WTC11 (cell line): ENCODE results near the gene CIC. TPM values are rescaled to one million over a fixed set of nuclear protein-coding genes. Genes with fewer than 3 reads are reported as not detected.

Experiments
- ATAC-seq: fragments of 200-7000 bp; cut with Tn5 transposase; 2 replicates; pipeline ENCODE4 v1.10.0; 2021; ENCODE audit warnings: mild to moderate bottlenecking, moderate library complexity
- CTCF ChIA-PET: fragments of 300-600 bp; sonication (Branson Sonifier 250); formaldehyde crosslinking; loops from one replicate; lab custom pipeline; 2021; ENCODE audit warnings: antibody characterized with exemption; lab: Charles Lee
- POLR2A ChIA-PET: fragments of 350-600 bp; sonication (Branson Sonifier 250); formaldehyde crosslinking; loops from one replicate; lab custom pipeline; 2021; ENCODE audit warnings: antibody characterized with exemption; lab: Charles Lee
- DNase-seq: peaks from one replicate; pipeline ENCODE4 v3.0.0; 2021; ENCODE audit warnings: low spot score
- H3K27ac Mint-ChIP-seq: 2 replicates; pipeline ENCODE4 v1.8.0; 2021; ENCODE audit warnings: mixed read lengths
- H3K27me3 Mint-ChIP-seq: 2 replicates; pipeline ENCODE4 v1.8.0; 2021; ENCODE audit warnings: low read depth, mild to moderate bottlenecking, moderate library complexity, mixed read lengths
- H3K36me3 Mint-ChIP-seq: 2 replicates; pipeline ENCODE4 v1.8.0; 2021; ENCODE audit warnings: mixed read lengths
- H3K4me1 Mint-ChIP-seq: 2 replicates; pipeline ENCODE4 v1.8.0; 2022; ENCODE audit warnings: mixed read lengths
- H3K4me3 Mint-ChIP-seq: 2 replicates; pipeline ENCODE4 v1.8.0; 2021; ENCODE audit warnings: mild to moderate bottlenecking, moderate library complexity, mixed read lengths
- H3K9me3 Mint-ChIP-seq: 2 replicates; pipeline ENCODE4 v1.8.0; 2021; ENCODE audit warnings: mixed read lengths
- GRHL2 ChIP-seq: fragments of 250-450 bp; sonication (Bioruptor Pico); IDR thresholded peaks from 2 replicates; pipeline ENCODE4 v1.8.0; 2022; ENCODE audit warnings: mild to moderate bottlenecking, moderate library complexity; ENCODE audit not compliant: insufficient replicate concordance, severe bottlenecking
- SP1 ChIP-seq: sonication (generic); formaldehyde crosslinking; conservative IDR thresholded peaks from 2 replicates; pipeline ENCODE4 v1.8.1; 2022; ENCODE audit warnings: missing genetic modification reagents
- ZNF232 ChIP-seq: sonication (generic); formaldehyde crosslinking; IDR thresholded peaks from 2 replicates; pipeline ENCODE4 v1.8.0; 2022; ENCODE audit warnings: mild to moderate bottlenecking, missing genetic modification reagents
- ZNF317 ChIP-seq: sonication (generic); formaldehyde crosslinking; IDR thresholded peaks from 2 replicates; pipeline ENCODE4 v1.8.1; 2023; ENCODE audit warnings: low read depth, mild to moderate bottlenecking, moderate library complexity, missing genetic modification reagents, borderline replicate concordance
- total RNA-seq: library from RNA; stranded (reverse); gene quantifications from 3 replicates; pipeline ENCODE4 v1.2.3, GENCODE V29; 2021
- TF ChIP-seq, protein P1 (sequence below): fragments of 250-450 bp; sonication (Bioruptor Pico); IDR thresholded peaks from 2 replicates; pipeline ENCODE4 v1.9.0; 2021; ENCODE audit warnings: moderate library complexity, mild to moderate bottlenecking, inconsistent platforms, borderline replicate concordance
- TF ChIP-seq, protein P2 (sequence below): sonication (generic); formaldehyde crosslinking; IDR thresholded peaks from 2 replicates; pipeline ENCODE4 v1.8.0; 2022; ENCODE audit warnings: mild to moderate bottlenecking, missing genetic modification reagents
- TF ChIP-seq, protein P3 (sequence below): sonication (generic); formaldehyde crosslinking; IDR thresholded peaks from 2 replicates; pipeline ENCODE4 v1.8.1; 2022; ENCODE audit warnings: mild to moderate bottlenecking, moderate library complexity, missing genetic modification reagents
- TF ChIP-seq, protein P4 (sequence below): fragments of 250-450 bp; sonication (Bioruptor Pico); IDR thresholded peaks from 2 replicates; pipeline ENCODE4 v1.9.0; 2021; ENCODE audit warnings: mild to moderate bottlenecking
- TF ChIP-seq, protein P5 (sequence below): fragments of 250-450 bp; sonication (Bioruptor Pico); IDR thresholded peaks from 2 replicates; pipeline ENCODE4 v1.9.0; 2021; ENCODE audit warnings: mild to moderate bottlenecking, borderline replicate concordance

Gene CIC
- total RNA-seq, 1 experiment from 2014 or later: 55.8 TPM

DNA sequence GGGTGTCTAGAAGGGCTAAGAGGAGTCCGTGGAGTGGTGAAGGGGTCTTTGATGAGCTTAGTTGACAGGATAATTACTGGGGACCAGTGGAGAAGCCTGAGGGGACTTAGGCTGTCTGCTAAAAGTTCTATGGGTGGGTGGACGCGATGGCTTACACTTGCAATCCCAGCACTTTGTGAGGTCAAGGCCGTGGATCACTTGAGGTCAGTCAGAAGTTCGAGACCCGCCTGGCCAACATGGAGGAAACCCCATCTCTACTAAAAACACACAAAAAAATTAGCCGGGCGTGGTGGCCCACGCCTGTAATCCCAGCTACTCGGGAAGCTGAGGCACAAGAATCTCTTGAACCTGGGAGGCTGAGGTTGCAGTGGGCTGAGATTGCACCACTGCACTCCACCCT, 23.8 kb upstream of the CIC start (continued):
- TF ChIP-seq, protein P1, sequence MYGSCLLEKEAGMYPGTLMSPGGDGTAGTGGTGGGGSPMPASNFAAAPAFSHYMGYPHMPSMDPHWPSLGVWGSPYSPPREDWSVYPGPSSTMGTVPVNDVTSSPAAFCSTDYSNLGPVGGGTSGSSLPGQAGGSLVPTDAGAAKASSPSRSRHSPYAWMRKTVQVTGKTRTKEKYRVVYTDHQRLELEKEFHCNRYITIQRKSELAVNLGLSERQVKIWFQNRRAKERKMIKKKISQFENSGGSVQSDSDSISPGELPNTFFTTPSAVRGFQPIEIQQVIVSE: no peak
- TF ChIP-seq, protein P2, sequence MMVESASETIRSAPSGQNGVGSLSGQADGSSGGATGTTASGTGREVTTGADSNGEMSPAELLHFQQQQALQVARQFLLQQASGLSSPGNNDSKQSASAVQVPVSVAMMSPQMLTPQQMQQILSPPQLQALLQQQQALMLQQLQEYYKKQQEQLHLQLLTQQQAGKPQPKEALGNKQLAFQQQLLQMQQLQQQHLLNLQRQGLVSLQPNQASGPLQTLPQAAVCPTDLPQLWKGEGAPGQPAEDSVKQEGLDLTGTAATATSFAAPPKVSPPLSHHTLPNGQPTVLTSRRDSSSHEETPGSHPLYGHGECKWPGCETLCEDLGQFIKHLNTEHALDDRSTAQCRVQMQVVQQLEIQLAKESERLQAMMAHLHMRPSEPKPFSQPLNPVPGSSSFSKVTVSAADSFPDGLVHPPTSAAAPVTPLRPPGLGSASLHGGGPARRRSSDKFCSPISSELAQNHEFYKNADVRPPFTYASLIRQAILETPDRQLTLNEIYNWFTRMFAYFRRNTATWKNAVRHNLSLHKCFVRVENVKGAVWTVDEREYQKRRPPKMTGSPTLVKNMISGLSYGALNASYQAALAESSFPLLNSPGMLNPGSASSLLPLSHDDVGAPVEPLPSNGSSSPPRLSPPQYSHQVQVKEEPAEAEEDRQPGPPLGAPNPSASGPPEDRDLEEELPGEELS (CRISPR knock-in tag): no peak
- TF ChIP-seq, protein P3, sequence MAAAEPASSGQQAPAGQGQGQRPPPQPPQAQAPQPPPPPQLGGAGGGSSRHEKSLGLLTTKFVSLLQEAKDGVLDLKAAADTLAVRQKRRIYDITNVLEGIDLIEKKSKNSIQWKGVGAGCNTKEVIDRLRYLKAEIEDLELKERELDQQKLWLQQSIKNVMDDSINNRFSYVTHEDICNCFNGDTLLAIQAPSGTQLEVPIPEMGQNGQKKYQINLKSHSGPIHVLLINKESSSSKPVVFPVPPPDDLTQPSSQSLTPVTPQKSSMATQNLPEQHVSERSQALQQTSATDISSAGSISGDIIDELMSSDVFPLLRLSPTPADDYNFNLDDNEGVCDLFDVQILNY (CRISPR knock-in tag): no peak
- TF ChIP-seq, protein P4, sequence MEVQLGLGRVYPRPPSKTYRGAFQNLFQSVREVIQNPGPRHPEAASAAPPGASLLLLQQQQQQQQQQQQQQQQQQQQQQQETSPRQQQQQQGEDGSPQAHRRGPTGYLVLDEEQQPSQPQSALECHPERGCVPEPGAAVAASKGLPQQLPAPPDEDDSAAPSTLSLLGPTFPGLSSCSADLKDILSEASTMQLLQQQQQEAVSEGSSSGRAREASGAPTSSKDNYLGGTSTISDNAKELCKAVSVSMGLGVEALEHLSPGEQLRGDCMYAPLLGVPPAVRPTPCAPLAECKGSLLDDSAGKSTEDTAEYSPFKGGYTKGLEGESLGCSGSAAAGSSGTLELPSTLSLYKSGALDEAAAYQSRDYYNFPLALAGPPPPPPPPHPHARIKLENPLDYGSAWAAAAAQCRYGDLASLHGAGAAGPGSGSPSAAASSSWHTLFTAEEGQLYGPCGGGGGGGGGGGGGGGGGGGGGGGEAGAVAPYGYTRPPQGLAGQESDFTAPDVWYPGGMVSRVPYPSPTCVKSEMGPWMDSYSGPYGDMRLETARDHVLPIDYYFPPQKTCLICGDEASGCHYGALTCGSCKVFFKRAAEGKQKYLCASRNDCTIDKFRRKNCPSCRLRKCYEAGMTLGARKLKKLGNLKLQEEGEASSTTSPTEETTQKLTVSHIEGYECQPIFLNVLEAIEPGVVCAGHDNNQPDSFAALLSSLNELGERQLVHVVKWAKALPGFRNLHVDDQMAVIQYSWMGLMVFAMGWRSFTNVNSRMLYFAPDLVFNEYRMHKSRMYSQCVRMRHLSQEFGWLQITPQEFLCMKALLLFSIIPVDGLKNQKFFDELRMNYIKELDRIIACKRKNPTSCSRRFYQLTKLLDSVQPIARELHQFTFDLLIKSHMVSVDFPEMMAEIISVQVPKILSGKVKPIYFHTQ: no peak

DNA sequence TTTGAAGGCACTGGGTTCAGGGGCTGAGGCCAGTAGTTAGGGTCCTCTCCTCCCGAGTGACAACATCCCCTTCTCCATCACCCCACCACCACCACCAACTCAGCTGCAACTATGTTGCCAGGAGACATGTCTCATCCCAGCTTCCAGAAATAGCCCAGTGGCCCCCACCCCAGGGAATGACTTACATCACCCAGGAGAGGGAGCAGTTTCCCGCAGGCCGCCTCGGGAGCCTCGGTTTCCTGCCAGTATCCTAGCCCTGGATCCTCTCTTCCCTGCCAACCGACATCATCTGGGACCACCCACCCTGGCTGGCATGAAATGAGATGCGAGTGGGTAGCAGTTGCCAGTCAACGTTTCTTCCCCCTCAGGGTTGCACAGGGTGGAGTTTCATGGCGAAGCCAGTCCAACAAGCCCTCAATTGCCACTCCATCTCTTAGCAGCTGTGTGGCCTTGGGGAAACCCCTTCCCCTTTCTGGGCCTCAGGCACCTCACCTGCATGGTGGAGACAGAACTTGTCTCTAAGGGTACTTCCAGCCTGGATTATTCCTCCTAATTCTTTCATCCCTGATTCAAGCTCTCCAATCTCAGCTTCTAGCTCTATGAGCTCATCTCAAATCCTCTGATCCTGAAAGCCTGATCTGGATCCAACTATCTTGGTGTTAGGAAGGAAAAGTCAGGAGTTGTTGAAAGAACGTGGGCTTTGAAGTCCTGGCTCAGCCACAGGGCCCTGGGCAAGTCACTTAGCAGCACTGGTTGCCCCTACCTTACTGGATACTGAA, 22.7 kb upstream of the CIC start:
- H3K9me3 Mint-ChIP-seq: no peaks in the 10 kb centered on the region
- H3K36me3 Mint-ChIP-seq: no peaks in the 10 kb centered on the region
- DNase-seq (peak; percentile 75), ATAC-seq (no peak)
- TF ChIP-seq, protein P5, sequence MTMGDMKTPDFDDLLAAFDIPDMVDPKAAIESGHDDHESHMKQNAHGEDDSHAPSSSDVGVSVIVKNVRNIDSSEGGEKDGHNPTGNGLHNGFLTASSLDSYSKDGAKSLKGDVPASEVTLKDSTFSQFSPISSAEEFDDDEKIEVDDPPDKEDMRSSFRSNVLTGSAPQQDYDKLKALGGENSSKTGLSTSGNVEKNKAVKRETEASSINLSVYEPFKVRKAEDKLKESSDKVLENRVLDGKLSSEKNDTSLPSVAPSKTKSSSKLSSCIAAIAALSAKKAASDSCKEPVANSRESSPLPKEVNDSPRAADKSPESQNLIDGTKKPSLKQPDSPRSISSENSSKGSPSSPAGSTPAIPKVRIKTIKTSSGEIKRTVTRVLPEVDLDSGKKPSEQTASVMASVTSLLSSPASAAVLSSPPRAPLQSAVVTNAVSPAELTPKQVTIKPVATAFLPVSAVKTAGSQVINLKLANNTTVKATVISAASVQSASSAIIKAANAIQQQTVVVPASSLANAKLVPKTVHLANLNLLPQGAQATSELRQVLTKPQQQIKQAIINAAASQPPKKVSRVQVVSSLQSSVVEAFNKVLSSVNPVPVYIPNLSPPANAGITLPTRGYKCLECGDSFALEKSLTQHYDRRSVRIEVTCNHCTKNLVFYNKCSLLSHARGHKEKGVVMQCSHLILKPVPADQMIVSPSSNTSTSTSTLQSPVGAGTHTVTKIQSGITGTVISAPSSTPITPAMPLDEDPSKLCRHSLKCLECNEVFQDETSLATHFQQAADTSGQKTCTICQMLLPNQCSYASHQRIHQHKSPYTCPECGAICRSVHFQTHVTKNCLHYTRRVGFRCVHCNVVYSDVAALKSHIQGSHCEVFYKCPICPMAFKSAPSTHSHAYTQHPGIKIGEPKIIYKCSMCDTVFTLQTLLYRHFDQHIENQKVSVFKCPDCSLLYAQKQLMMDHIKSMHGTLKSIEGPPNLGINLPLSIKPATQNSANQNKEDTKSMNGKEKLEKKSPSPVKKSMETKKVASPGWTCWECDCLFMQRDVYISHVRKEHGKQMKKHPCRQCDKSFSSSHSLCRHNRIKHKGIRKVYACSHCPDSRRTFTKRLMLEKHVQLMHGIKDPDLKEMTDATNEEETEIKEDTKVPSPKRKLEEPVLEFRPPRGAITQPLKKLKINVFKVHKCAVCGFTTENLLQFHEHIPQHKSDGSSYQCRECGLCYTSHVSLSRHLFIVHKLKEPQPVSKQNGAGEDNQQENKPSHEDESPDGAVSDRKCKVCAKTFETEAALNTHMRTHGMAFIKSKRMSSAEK: no peak
- 0 out of 2 replicates have a peak, but pooled peaks have one; percentile 28 for TF ChIP-seq SP1 (CRISPR knock-in tag)
- 0 out of 2 replicates have a peak, but pooled peaks have one; percentile 24 for TF ChIP-seq ZNF317
- TF ChIP-seq GRHL2: no peak
- 0 out of 2 replicates have a peak, but pooled peaks have one; percentile 33 for TF ChIP-seq ZNF232 (CRISPR knock-in tag)
- ChIA-PET POLR2A (interaction anchor here (0.5 to 3.6 kb wide), 6 partner anchors 9 to 137 kb away, joined by 3 to 28 read pairs (median 4); partner anchors contain the start of gene ERF), CTCF (interaction anchor here (0.5 to 7.8 kb wide), 16 partner anchors 9 to 137 kb away, joined by 3 to 239 read pairs (median 4); partner anchors contain the start of genes ERF and POU2F2)
- no peaks in the 10 kb centered on the region for H3K27me3 Mint-ChIP-seq
- peak overlapping the region; percentile 75 for H3K27ac Mint-ChIP-seq
- no peak overlapping the region for H3K4me3 Mint-ChIP-seq
- H3K4me1 Mint-ChIP-seq: peaks cover 43% of the 10 kb centered on the region
